Keratinocyte (primary cell): Measurements from ENCODE around the gene CENPP. TPM values are rescaled to one million over a fixed set of nuclear protein-coding genes. Genes with fewer than 3 reads are reported as not detected.
A peak's percentile ranks its signal among the peaks of the same experiment; 100 is the strongest.

Experiments
- DNase-seq: peaks from one replicate; pipeline ENCODE4 v3.0.0-alpha.2; 2011; ENCODE audit warnings: low read depth, missing footprints, low spot score
- FAIRE-seq: peaks from 2 replicates; lab custom pipeline; 2011; peaks lifted over from hg19 to GRCh38; lab: Jason Lieb, UNC
- H2AFZ ChIP-seq: 2 replicates; pipeline ENCODE4 v1.6.0; 2012; ENCODE audit warnings: low read length, control low read depth, inconsistent platforms; ENCODE audit not compliant: control insufficient read depth
- H3K27ac ChIP-seq: 2 replicates; pipeline ENCODE4 v1.5.1; 2011; ENCODE audit warnings: low read length; ENCODE audit not compliant: control insufficient read depth, insufficient read depth
- H3K27me3 ChIP-seq: 3 replicates; pipeline ENCODE4 v1.6.0; 2011; ENCODE audit warnings: low read length; ENCODE audit not compliant: control insufficient read depth, insufficient read depth; ENCODE audit errors: extremely low read depth
- H3K36me3 ChIP-seq, 2 experiments: 2 replicates in 1 of 2; 3 replicates in 1 of 2; pipeline ENCODE4 v1.5.1; 2011; ENCODE audit warnings: low read length in 2 of 2, mild to moderate bottlenecking in 1 of 2; ENCODE audit not compliant: control insufficient read depth in 2 of 2, insufficient read depth in 2 of 2; ENCODE audit errors: extremely low read depth in 1 of 2
- H3K4me1 ChIP-seq: 3 replicates; pipeline ENCODE4 v1.5.1; 2011; ENCODE audit warnings: low read length; ENCODE audit not compliant: control insufficient read depth, insufficient read depth; ENCODE audit errors: extremely low read depth
- H3K4me2 ChIP-seq: 3 replicates; pipeline ENCODE4 v1.6.0; 2011; ENCODE audit warnings: low read depth, low read length; ENCODE audit not compliant: control insufficient read depth, insufficient read depth; ENCODE audit errors: extremely low read depth
- H3K4me3 ChIP-seq, 3 experiments: fragments of 200-600 bp in 1 of 3; sonication (generic) in 1 of 3; 2 replicates in 2 of 3; 3 replicates in 1 of 3; pipeline ENCODE4 v1.5.1; 2011 to 2016; ENCODE audit warnings: low read length in 3 of 3, mild to moderate bottlenecking in 3 of 3, control low read depth in 2 of 3, inconsistent platforms in 1 of 3, low read depth in 1 of 3, mixed read lengths in 1 of 3, mixed run types in 1 of 3, moderate library complexity in 1 of 3; ENCODE audit not compliant: control insufficient read depth in 2 of 3, insufficient read depth in 2 of 3; ENCODE audit errors: extremely low read depth in 1 of 3
- H3K79me2 ChIP-seq: 2 replicates; pipeline ENCODE4 v1.6.0; 2012; ENCODE audit warnings: low read length; ENCODE audit not compliant: control insufficient read depth, insufficient read depth
- H3K9ac ChIP-seq: 3 replicates; pipeline ENCODE4 v1.6.0; 2011; ENCODE audit warnings: low read length; ENCODE audit not compliant: control insufficient read depth, insufficient read depth; ENCODE audit errors: extremely low read depth
- H3K9me1 ChIP-seq: 3 replicates; pipeline ENCODE4 v1.6.0; 2011; ENCODE audit warnings: low read length; ENCODE audit not compliant: control insufficient read depth, insufficient read depth; ENCODE audit errors: extremely low read depth
- H3K9me3 ChIP-seq: 2 replicates; pipeline ENCODE4 v1.5.1; 2012; ENCODE audit warnings: low read depth, low read length; ENCODE audit not compliant: control insufficient read depth
- H4K20me1 ChIP-seq: 3 replicates; pipeline ENCODE4 v1.6.0; 2011; ENCODE audit warnings: low read length; ENCODE audit not compliant: control insufficient read depth, insufficient read depth; ENCODE audit errors: extremely low read depth
- CTCF ChIP-seq, 3 experiments: IDR thresholded peaks in 1 of 3; conservative IDR thresholded peaks in 1 of 3; optimal IDR thresholded peaks in 1 of 3; 2 replicates in 2 of 3; 3 replicates in 1 of 3; pipeline versions ENCODE3 to v1.5.1; 2011; ENCODE audit warnings: low read length in 3 of 3, mild to moderate bottlenecking in 3 of 3, moderate library complexity in 2 of 3, control low read depth in 1 of 3, inconsistent platforms in 1 of 3; ENCODE audit not compliant: insufficient read depth in 2 of 3; ENCODE audit errors: extremely low read depth in 1 of 3
- EZH2 ChIP-seq: IDR thresholded peaks from one replicate; pipeline ENCODE4 v1.6.1; 2012; ENCODE audit warnings: inconsistent platforms, mild to moderate bottlenecking, low read length, moderate library complexity
- dilution Hi-C: fragments of 300-500 bp; cut with MboI; formaldehyde crosslinking; loops from one replicate; pipeline ENCODE4 v1.7.0; 2020; ENCODE audit warnings: low sequenced_read_pairs; ENCODE audit not compliant: extremely low pct_ligation_motif_present
- polyA plus RNA-seq, 5 experiments: library from polyadenylated mRNA; depleted of rRNA in 3 of 5; stranded (reverse) in 3 of 5; stranded (forward) in 1 of 5; unstranded in 1 of 5; fragments of >200 nt; gene quantifications; 1 replicate in 1 of 5; 2 replicates in 3 of 5; 3 replicates in 1 of 5; pipeline versions ENCODE4 v1.2.1 to v1.2.3, GENCODE V29; 2011 to 2012; ENCODE audit warnings: missing spikeins in 2 of 5, low read depth in 1 of 5, low replicate concordance in 1 of 5

Gene CENPP
- polyA plus RNA-seq, 1 donor (not counting 4 experiments of a cell fraction or from before 2014, with no cell fraction given), result 6.7 TPM

- no peaks in the 10 kb centered on the region for H3K9me1 ChIP-seq
- peaks cover 11% of the 10 kb centered on the region for H4K20me1 ChIP-seq
- H3K9me3 ChIP-seq, result no peaks in the 10 kb centered on the region
- no peak overlapping the region for H3K9ac ChIP-seq
- H3K36me3 ChIP-seq, result peaks cover 21 to 33% of the 10 kb centered on the region in 2 experiments
- no peak for DNase-seq
- H3K27me3 ChIP-seq, result no peaks in the 10 kb centered on the region
- dilution Hi-C loops, result no loop called here
- H3K4me1 ChIP-seq, result peaks cover 20% of the 10 kb centered on the region
- H3K27ac ChIP-seq, result no peak overlapping the region
- no peak for FAIRE-seq
- H2AFZ ChIP-seq, result no peak overlapping the region
- H3K4me3 ChIP-seq, result no peak overlapping the region
- H3K4me2 ChIP-seq, result no peak overlapping the region
- TF ChIP-seq EZH2 (no peak), CTCF (optimal IDR thresholded peaks at IDR 0.05 in 1 of 3, IDR thresholded peaks at IDR 0.05 in 1 of 3, conservative IDR thresholded peaks at IDR 0.05 in 1 of 3; ENCODE audit: extremely low read depth in 1 of 3, insufficient read depth in 2 of 3, low read length in 3 of 3) (no peak)
- H3K79me2 ChIP-seq, result peaks cover 80% of the 10 kb centered on the region
These were observed 341.3 kb downstream of the CENPP start for GRCh38 chr9:92666912-92667532.

GRCh38 chr9:92668746-92669526, 343.2 kb downstream of the CENPP start:
- dilution Hi-C loops, result no loop called here
- no peaks in the 10 kb centered on the region for H3K9me3 ChIP-seq
- TF ChIP-seq CTCF (optimal IDR thresholded peaks at IDR 0.05 in 1 of 3, IDR thresholded peaks at IDR 0.05 in 1 of 3, conservative IDR thresholded peaks at IDR 0.05 in 1 of 3; ENCODE audit: extremely low read depth in 1 of 3, insufficient read depth in 2 of 3, low read length in 3 of 3), result no peak
- no peak for TF ChIP-seq EZH2
- H3K27ac ChIP-seq, result peak overlapping the region; percentile 99
- peaks cover 5% of the 10 kb centered on the region for H4K20me1 ChIP-seq
- no peaks in the 10 kb centered on the region for H3K27me3 ChIP-seq
- H3K79me2 ChIP-seq, result peaks cover 60% of the 10 kb centered on the region
- H3K4me1 ChIP-seq, result peaks cover 20% of the 10 kb centered on the region
- H2AFZ ChIP-seq, result no peak overlapping the region
- no peaks in the 10 kb centered on the region for H3K9me1 ChIP-seq
- H3K4me3 ChIP-seq, result peak overlapping the region; percentile 81 to 99 (median 83)
- peak overlapping the region; percentile 99 for H3K9ac ChIP-seq
- H3K4me2 ChIP-seq, result peak overlapping the region; percentile 79
- FAIRE-seq (peak; percentile 46), DNase-seq (no peak)
- H3K36me3 ChIP-seq, result peaks cover 15 to 26% of the 10 kb centered on the region in 2 experiments
